Common myeloid progenitor, CD34-positive (primary cell): Measurements from ENCODE around the gene FAM107B.
"Not testable (repeated sequence)": the region's sequence is repeated elsewhere in the genome, so short reads cannot be mapped to it uniquely, and the experiment has no call there.

Experiments used
- CTCF ChIA-PET: fragments of 350-600 bp; sonication (Branson Sonifier 250); formaldehyde crosslinking; loops from one replicate; lab custom pipeline; 2021; ENCODE audit warnings: antibody characterized with exemption; lab: Charles Lee
- POLR2A ChIA-PET: fragments of 350-600 bp; sonication (Branson Sonifier 250); formaldehyde crosslinking; loops from one replicate; lab custom pipeline; 2021; ENCODE audit warnings: antibody characterized with exemption; lab: Charles Lee
- DNase-seq, 3 donors: peaks; one replicate each; pipeline versions ENCODE4 v3.0.0 to v3.0.0-alpha.2; 2013
- H3K27ac ChIP-seq, 2 experiments: 1 replicate in 1 of 2; 2 replicates in 1 of 2; pipeline ENCODE4 v1.7.0; 2013; ENCODE audit warnings: inconsistent platforms in 2 of 2, low read length in 2 of 2, mild to moderate bottlenecking in 2 of 2, low read depth in 1 of 2, moderate library complexity in 1 of 2; ENCODE audit not compliant: severe bottlenecking in 2 of 2, insufficient read depth in 1 of 2, poor library complexity in 1 of 2
- H3K27me3 ChIP-seq, 5 experiments: replicated peaks in 2 of 5; 1 replicate in 3 of 5; 2 replicates in 2 of 5; pipeline versions ENCODE4 v1.6.1 to v1.7.0; 2013; ENCODE audit warnings: low read length in 4 of 5, mild to moderate bottlenecking in 2 of 5, moderate library complexity in 2 of 5, inconsistent platforms in 1 of 5; ENCODE audit not compliant: insufficient read depth in 5 of 5, control insufficient read depth in 4 of 5
- H3K36me3 ChIP-seq, 4 experiments: 1 replicate in 2 of 4; 2 replicates in 2 of 4; pipeline versions ENCODE4 v1.6.1 to v1.7.0; 2013; ENCODE audit warnings: low read length in 3 of 4, control low read depth in 1 of 4, mild to moderate bottlenecking in 1 of 4; ENCODE audit not compliant: control insufficient read depth in 4 of 4, insufficient read depth in 4 of 4
- H3K4me1 ChIP-seq, 4 experiments: 1 replicate in 3 of 4; 2 replicates in 1 of 4; pipeline versions ENCODE4 v1.6.1 to v1.7.1; 2013; ENCODE audit warnings: low read length in 3 of 4, mild to moderate bottlenecking in 3 of 4, control low read depth in 1 of 4, inconsistent platforms in 1 of 4, moderate library complexity in 1 of 4; ENCODE audit not compliant: control insufficient read depth in 4 of 4, insufficient read depth in 4 of 4; ENCODE audit errors: control extremely low read depth in 1 of 4
- H3K4me3 ChIP-seq, 7 experiments: 1 replicate in 4 of 7; 2 replicates in 3 of 7; pipeline versions ENCODE4 v1.5.1 to v1.7.0; 2013; ENCODE audit warnings: mild to moderate bottlenecking in 7 of 7, low read length in 6 of 7, moderate library complexity in 6 of 7, inconsistent platforms in 2 of 7, low read depth in 2 of 7, control low read depth in 1 of 7; ENCODE audit not compliant: insufficient read depth in 4 of 7, control insufficient read depth in 1 of 7; ENCODE audit errors: extremely low read depth in 1 of 7
- H3K9me3 ChIP-seq, 5 experiments: 1 replicate in 4 of 5; 2 replicates in 1 of 5; pipeline versions ENCODE4 v1.6.1 to v1.7.1; 2013; ENCODE audit warnings: low read length in 4 of 5, mild to moderate bottlenecking in 2 of 5, inconsistent platforms in 1 of 5, low read depth in 1 of 5, moderate library complexity in 1 of 5; ENCODE audit not compliant: control insufficient read depth in 4 of 5, insufficient read depth in 2 of 5; ENCODE audit errors: control extremely low read depth in 1 of 5
- WGBS: methylation state at CpG from one replicate; pipeline ENCODE4 v1.1.5; 2013; ENCODE audit not compliant: insufficient coverage; 5-methylcytosine and 5-hydroxymethylcytosine counted together

FAM107B gene

GRCh38 chr10:14660831-14661230, 113.9 kb downstream of the FAM107B start:
- WGBS: 100% methylated on average over 2 of the region's 3 CpGs
- Histone ChIP-seq H3K9me3 (peaks cover 0 to 9% (median 0%) of the 10 kb centered on the region in 5 experiments), H3K36me3 (no peaks in the 10 kb centered on the region), H3K27me3 (no peaks in the 10 kb centered on the region), H3K4me3 (no peak overlapping the region), H3K4me1 (peaks cover 0 to 34% (median 5%) of the 10 kb centered on the region in 4 experiments), H3K27ac (no peak overlapping the region)
- DNase-seq: no peak
- CTCF ChIA-PET: no interaction called here
- POLR2A ChIA-PET: no interaction called here

GRCh38 chr10:14659626-14660196, 115.0 kb downstream of the FAM107B start:
- no peaks in the 10 kb centered on the region for H3K36me3 ChIP-seq
- H3K9me3 ChIP-seq: peaks cover 0 to 9% (median 0%) of the 10 kb centered on the region in 5 experiments
- peak in 2 of 3 donors; percentile 18 to 38 for DNase-seq
- peaks cover 0 to 34% (median 5%) of the 10 kb centered on the region in 4 experiments for H3K4me1 ChIP-seq
- ChIA-PET POLR2A (no interaction called here), CTCF (no interaction called here)
- H3K27ac ChIP-seq: no peak overlapping the region
- H3K27me3 ChIP-seq: peaks cover 0 to 2% (median 0%) of the 10 kb centered on the region in 5 experiments
- H3K4me3 ChIP-seq: no peak overlapping the region
- WGBS: 67% methylated on average over 7 of the region's 7 CpGs

GRCh38 chr10:14659137-14659536, 115.6 kb downstream of the FAM107B start:
- not testable (repeated sequence) for H3K27ac ChIP-seq

GRCh38 chr10:14658331-14659127, 116.2 kb downstream of the FAM107B start:
- no peak for DNase-seq
- H3K27ac ChIP-seq: no peak overlapping the region
- WGBS: 88% methylated on average over 5 of the region's 7 CpGs
- H3K27me3 ChIP-seq: peaks cover 0 to 2% (median 0%) of the 10 kb centered on the region in 5 experiments
- CTCF ChIA-PET: interaction anchor here (1.1 kb wide), 1 partner anchor 16 kb away, joined by 3 read pairs; no protein-coding TSS in a partner anchor
- POLR2A ChIA-PET: no interaction called here
- H3K36me3 ChIP-seq: no peaks in the 10 kb centered on the region
- peaks cover 0 to 38% (median 7%) of the 10 kb centered on the region in 4 experiments for H3K4me1 ChIP-seq
- H3K4me3 ChIP-seq: no peak overlapping the region
- peaks cover 0 to 9% (median 0%) of the 10 kb centered on the region in 5 experiments for H3K9me3 ChIP-seq

More at GRCh38 chr10:14659137-14659536, 115.6 kb downstream of the FAM107B start:
- CTCF ChIA-PET, H3K27me3 ChIP-seq, DNase-seq, H3K9me3 ChIP-seq, H3K36me3 ChIP-seq, H3K4me3 ChIP-seq, POLR2A ChIA-PET: not testable (repeated sequence)
- 100% methylated on average over 1 of the region's 6 CpGs for WGBS
- H3K4me1 ChIP-seq: peaks cover 0 to 34% (median 5%) of the 10 kb centered on the region in 4 experiments

- ChIA-PET CTCF (no interaction called here), POLR2A (no interaction called here)
- 92% methylated on average over 6 of the region's 7 CpGs for WGBS
- Histone ChIP-seq H3K36me3 (no peaks in the 10 kb centered on the region), H3K4me3 (no peak overlapping the region), H3K4me1 (peaks cover 0 to 40% (median 8%) of the 10 kb centered on the region in 4 experiments), H3K27ac (no peak overlapping the region), H3K27me3 (peaks cover 0 to 2% (median 0%) of the 10 kb centered on the region in 5 experiments), H3K9me3 (peaks cover 0 to 6% (median 0%) of the 10 kb centered on the region in 5 experiments)
- DNase-seq: no peak
These were observed 118.5 kb downstream of the FAM107B start for GRCh38 chr10:14656052-14656730.

GRCh38 chr10:14654821-14655382, 119.8 kb downstream of the FAM107B start:
- Histone ChIP-seq H3K4me3 (no peak overlapping the region), H3K4me1 (peaks cover 0 to 27% (median 7%) of the 10 kb centered on the region in 4 experiments), H3K9me3 (no peaks in the 10 kb centered on the region), H3K27ac (no peak overlapping the region), H3K36me3 (no peaks in the 10 kb centered on the region), H3K27me3 (peaks cover 0 to 2% (median 0%) of the 10 kb centered on the region in 5 experiments)
- POLR2A ChIA-PET: no interaction called here
- CTCF ChIA-PET: no interaction called here
- no peak for DNase-seq
- WGBS: 93% methylated on average over 3 of the region's 3 CpGs
